ENCODE results near the gene FRYL.

- TF ChIP-seq CTCF (IDR thresholded peaks at IDR 0.05; ENCODE audit: poor library complexity): no peak
- TF ChIP-seq EZH2 (IDR thresholded peaks at IDR 0.05; ENCODE audit: borderline replicate concordance): no peak
These were observed 33.3 kb downstream of the FRYL start for GRCh38 chr4:48746608-48747362.

Data from hepatocyte (in vitro differentiated cells).